SK-N-SH treated with all-trans-retinoic acid at 6 μM for 48 hours (cell line): ENCODE data around the gene OR51B5.
"Not testable (repeated sequence)": the region's sequence is repeated elsewhere in the genome, so short reads cannot be mapped to it uniquely, and the experiment has no call there.

ENCODE experiments used
- ATAC-seq: fragments of 200-7000 bp; cut with Tn5 transposase; 3 replicates; pipeline ENCODE4 v1.9.1; 2020; ENCODE audit warnings: mild to moderate bottlenecking, moderate library complexity
- CREB5 ChIP-seq: fragments of 250-450 bp; sonication (Bioruptor Pico); IDR thresholded peaks from 2 replicates; pipeline ENCODE4 v1.5.1; 2020; ENCODE audit warnings: low read depth, mild to moderate bottlenecking, moderate library complexity
- CSDC2 ChIP-seq: fragments of 250-450 bp; sonication (Bioruptor Pico); IDR thresholded peaks from 2 replicates; pipeline ENCODE4 v1.5.0; 2020; ENCODE audit warnings: mild to moderate bottlenecking, moderate library complexity
- ESRRG ChIP-seq: fragments of 250-450 bp; sonication (Bioruptor Pico); IDR thresholded peaks from 2 replicates; pipeline ENCODE4 v1.6.1; 2021; ENCODE audit warnings: mild to moderate bottlenecking
- GLIS3 ChIP-seq: fragments of 250-450 bp; sonication (Bioruptor Pico); IDR thresholded peaks from 2 replicates; pipeline ENCODE4 v1.5.0; 2020; ENCODE audit warnings: mild to moderate bottlenecking, moderate library complexity
- OSR1 ChIP-seq: fragments of 250-450 bp; sonication (Bioruptor Pico); IDR thresholded peaks from 2 replicates; pipeline ENCODE4 v1.8.0; 2022; ENCODE audit warnings: moderate library complexity, mild to moderate bottlenecking, inconsistent platforms
- SNAI2 ChIP-seq: fragments of 250-450 bp; sonication (Bioruptor Pico); IDR thresholded peaks from 2 replicates; pipeline ENCODE4 v1.5.0; 2020; ENCODE audit warnings: mild to moderate bottlenecking, moderate library complexity
- TCF4 ChIP-seq: fragments of 250-450 bp; sonication (Bioruptor Pico); IDR thresholded peaks from 2 replicates; pipeline ENCODE4 v1.8.0; 2021; ENCODE audit warnings: mild to moderate bottlenecking, moderate library complexity, borderline replicate concordance
- TOX ChIP-seq: fragments of 250-450 bp; sonication (Bioruptor Pico); IDR thresholded peaks from 2 replicates; pipeline ENCODE4 v1.8.0; 2021; ENCODE audit warnings: mild to moderate bottlenecking, moderate library complexity, borderline replicate concordance
- ZC3H10 ChIP-seq: fragments of 250-450 bp; sonication (Bioruptor Pico); IDR thresholded peaks from 2 replicates; pipeline ENCODE4 v1.5.1; 2021; ENCODE audit warnings: mild to moderate bottlenecking, moderate library complexity
- ZFP3 ChIP-seq: fragments of 250-450 bp; sonication (Bioruptor Pico); IDR thresholded peaks from 2 replicates; pipeline ENCODE4 v1.5.0; 2020; ENCODE audit warnings: mild to moderate bottlenecking, moderate library complexity
- ZFP30 ChIP-seq: fragments of 450-650 bp; formaldehyde crosslinking; IDR thresholded peaks from 2 replicates; pipeline ENCODE4 v1.5.0; 2022; ENCODE audit warnings: mild to moderate bottlenecking, moderate library complexity
- ZNF565 ChIP-seq: fragments of 450-650 bp; formaldehyde crosslinking; conservative IDR thresholded peaks from 2 replicates; pipeline ENCODE4 v1.5.0; 2020; ENCODE audit warnings: low read depth, mild to moderate bottlenecking, moderate library complexity
- ZNF70 ChIP-seq: fragments of 450-650 bp; formaldehyde crosslinking; IDR thresholded peaks from 2 replicates; pipeline ENCODE4 v1.5.0; 2020; ENCODE audit warnings: mild to moderate bottlenecking, moderate library complexity
- ZNF8 ChIP-seq: fragments of 450-650 bp; formaldehyde crosslinking; IDR thresholded peaks from 2 replicates; pipeline ENCODE4 v1.5.0; 2020; ENCODE audit warnings: mild to moderate bottlenecking, moderate library complexity
- TF ChIP-seq, protein P1 (sequence below): fragments of 250-450 bp; sonication (Bioruptor Pico); IDR thresholded peaks from 2 replicates; pipeline ENCODE4 v1.8.0; 2021; ENCODE audit warnings: low read depth, mild to moderate bottlenecking, moderate library complexity, borderline replicate concordance
- TF ChIP-seq, protein P2 (sequence below): fragments of 250-450 bp; sonication (Bioruptor Pico); IDR thresholded peaks from 2 replicates; pipeline ENCODE4 v1.8.0; 2020; ENCODE audit warnings: mild to moderate bottlenecking, moderate library complexity, borderline replicate concordance
- TF ChIP-seq, protein P3 (sequence below): fragments of 250-450 bp; sonication (Bioruptor Pico); IDR thresholded peaks from 2 replicates; pipeline ENCODE4 v1.5.1; 2021; ENCODE audit warnings: mild to moderate bottlenecking, moderate library complexity

The OR51B5 gene

GRCh38 chr11:5298451-5298850 lies 44.9 kb downstream of the OR51B5 start:
- TF ChIP-seq, protein P1, sequence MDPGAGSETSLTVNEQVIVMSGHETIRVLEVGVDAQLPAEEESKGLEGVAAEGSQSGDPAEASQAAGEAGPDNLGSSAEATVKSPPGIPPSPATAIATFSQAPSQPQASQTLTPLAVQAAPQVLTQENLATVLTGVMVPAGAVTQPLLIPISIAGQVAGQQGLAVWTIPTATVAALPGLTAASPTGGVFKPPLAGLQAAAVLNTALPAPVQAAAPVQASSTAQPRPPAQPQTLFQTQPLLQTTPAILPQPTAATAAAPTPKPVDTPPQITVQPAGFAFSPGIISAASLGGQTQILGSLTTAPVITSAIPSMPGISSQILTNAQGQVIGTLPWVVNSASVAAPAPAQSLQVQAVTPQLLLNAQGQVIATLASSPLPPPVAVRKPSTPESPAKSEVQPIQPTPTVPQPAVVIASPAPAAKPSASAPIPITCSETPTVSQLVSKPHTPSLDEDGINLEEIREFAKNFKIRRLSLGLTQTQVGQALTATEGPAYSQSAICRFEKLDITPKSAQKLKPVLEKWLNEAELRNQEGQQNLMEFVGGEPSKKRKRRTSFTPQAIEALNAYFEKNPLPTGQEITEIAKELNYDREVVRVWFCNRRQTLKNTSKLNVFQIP (CRISPR knock-in tag) = no peak
- no peak for TF ChIP-seq ZFP3 (CRISPR knock-in tag)
- TF ChIP-seq, protein P2, sequence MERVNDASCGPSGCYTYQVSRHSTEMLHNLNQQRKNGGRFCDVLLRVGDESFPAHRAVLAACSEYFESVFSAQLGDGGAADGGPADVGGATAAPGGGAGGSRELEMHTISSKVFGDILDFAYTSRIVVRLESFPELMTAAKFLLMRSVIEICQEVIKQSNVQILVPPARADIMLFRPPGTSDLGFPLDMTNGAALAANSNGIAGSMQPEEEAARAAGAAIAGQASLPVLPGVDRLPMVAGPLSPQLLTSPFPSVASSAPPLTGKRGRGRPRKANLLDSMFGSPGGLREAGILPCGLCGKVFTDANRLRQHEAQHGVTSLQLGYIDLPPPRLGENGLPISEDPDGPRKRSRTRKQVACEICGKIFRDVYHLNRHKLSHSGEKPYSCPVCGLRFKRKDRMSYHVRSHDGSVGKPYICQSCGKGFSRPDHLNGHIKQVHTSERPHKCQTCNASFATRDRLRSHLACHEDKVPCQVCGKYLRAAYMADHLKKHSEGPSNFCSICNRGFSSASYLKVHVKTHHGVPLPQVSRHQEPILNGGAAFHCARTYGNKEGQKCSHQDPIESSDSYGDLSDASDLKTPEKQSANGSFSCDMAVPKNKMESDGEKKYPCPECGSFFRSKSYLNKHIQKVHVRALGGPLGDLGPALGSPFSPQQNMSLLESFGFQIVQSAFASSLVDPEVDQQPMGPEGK = no peak
- no peak for TF ChIP-seq ZNF565 (CRISPR knock-in tag)
- no peak for TF ChIP-seq ZC3H10 (CRISPR knock-in tag)
- TF ChIP-seq CSDC2 = no peak
- TF ChIP-seq OSR1 (CRISPR knock-in tag) = no peak
- TF ChIP-seq ESRRG (CRISPR knock-in tag) = no peak
- no peak for TF ChIP-seq TCF4 (CRISPR knock-in tag)
- no peak for TF ChIP-seq ZFP30 (CRISPR knock-in tag)
- TF ChIP-seq CREB5 (CRISPR knock-in tag) = no peak
- TF ChIP-seq GLIS3 (CRISPR knock-in tag) = no peak
- TF ChIP-seq SNAI2 (CRISPR knock-in tag) = no peak
- TF ChIP-seq ZNF70 (CRISPR knock-in tag) = no peak
- TF ChIP-seq, protein P3, sequence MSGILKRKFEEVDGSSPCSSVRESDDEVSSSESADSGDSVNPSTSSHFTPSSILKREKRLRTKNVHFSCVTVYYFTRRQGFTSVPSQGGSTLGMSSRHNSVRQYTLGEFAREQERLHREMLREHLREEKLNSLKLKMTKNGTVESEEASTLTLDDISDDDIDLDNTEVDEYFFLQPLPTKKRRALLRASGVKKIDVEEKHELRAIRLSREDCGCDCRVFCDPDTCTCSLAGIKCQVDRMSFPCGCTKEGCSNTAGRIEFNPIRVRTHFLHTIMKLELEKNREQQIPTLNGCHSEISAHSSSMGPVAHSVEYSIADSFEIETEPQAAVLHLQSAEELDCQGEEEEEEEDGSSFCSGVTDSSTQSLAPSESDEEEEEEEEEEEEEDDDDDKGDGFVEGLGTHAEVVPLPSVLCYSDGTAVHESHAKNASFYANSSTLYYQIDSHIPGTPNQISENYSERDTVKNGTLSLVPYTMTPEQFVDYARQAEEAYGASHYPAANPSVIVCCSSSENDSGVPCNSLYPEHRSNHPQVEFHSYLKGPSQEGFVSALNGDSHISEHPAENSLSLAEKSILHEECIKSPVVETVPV (CRISPR knock-in tag) = no peak
- no peak for ATAC-seq

GRCh38 chr11:5297721-5298323 lies 45.5 kb downstream of the OR51B5 start:
- TF ChIP-seq CSDC2 = no peak
- TF ChIP-seq, protein P3 (CRISPR knock-in tag) = no peak
- no peak for TF ChIP-seq OSR1 (CRISPR knock-in tag)
- no peak for TF ChIP-seq ZNF8 (CRISPR knock-in tag)
- TF ChIP-seq TOX (CRISPR knock-in tag) = no peak

DNA sequence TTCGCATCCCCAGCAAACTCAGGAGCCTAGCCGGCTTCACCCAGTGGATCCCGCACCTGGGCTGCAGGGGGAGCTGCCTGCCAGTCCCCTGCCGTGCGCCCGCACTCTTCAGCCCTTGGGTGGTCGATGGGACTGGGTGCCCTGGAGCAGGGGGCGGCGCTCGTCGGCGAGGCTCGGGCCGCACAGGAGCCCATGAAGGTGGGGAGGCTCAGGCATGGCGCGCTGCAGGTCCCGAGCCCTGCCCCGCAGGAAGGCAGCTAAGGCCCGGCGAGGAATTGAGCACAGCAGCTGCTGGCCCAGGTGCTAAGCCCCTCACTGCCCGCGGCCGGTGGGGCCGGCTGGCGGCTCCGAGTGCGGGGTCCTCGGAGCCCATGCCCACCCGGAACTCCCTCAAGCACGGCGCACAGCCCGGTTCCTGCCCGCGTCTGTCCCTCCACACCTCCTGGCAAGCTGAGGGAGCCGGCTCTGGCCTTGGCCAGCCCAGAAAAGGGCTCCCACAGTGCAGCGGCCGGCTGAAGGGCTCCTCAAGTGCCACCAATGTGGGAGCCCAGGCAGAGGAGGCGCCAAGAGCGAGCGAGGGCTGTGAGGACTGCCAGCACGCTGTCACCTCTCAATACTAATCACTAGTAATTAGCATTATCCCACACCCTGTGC lies 48.9 kb downstream of the OR51B5 start:
- ATAC-seq = not testable (repeated sequence)

More at GRCh38 chr11:5297721-5298323, 45.5 kb downstream of the OR51B5 start:
- no peak for ATAC-seq

GRCh38 chr11:5293028-5293427 lies 50.3 kb downstream of the OR51B5 start:
- ATAC-seq = no peak
- TF ChIP-seq GLIS3 (CRISPR knock-in tag) (no peak), SNAI2 (CRISPR knock-in tag) (no peak), ZFP3 (CRISPR knock-in tag) (no peak), CSDC2 (no peak), CREB5 (CRISPR knock-in tag) (no peak), ZC3H10 (CRISPR knock-in tag) (no peak), ZFP30 (CRISPR knock-in tag) (no peak), ESRRG (CRISPR knock-in tag) (no peak)
